K562 (cell line): ENCODE measurements around the gene POLR2A. TPM values are rescaled to one million over a fixed set of nuclear protein-coding genes. Genes with fewer than 3 reads are reported as not detected.

Experiments
- CXXC5 ChIP-seq: fragments of 250-450 bp; sonication (Bioruptor Pico); IDR thresholded peaks from 2 replicates; pipeline ENCODE4 v1.8.0; 2022; ENCODE audit warnings: inconsistent platforms, mild to moderate bottlenecking, moderate library complexity
- EP400 ChIP-seq: fragments of 450-650 bp; IDR thresholded peaks from 2 replicates; pipeline ENCODE4 v1.6.1; 2017; ENCODE audit warnings: antibody characterized with exemption, mild to moderate bottlenecking, moderate library complexity
- MGA ChIP-seq: fragments of 450-650 bp; IDR thresholded peaks from 2 replicates; pipeline ENCODE4 v1.6.1; 2016; ENCODE audit warnings: mild to moderate bottlenecking, moderate library complexity
- SAP30 ChIP-seq: fragments of 200-600 bp; sonication (generic); IDR thresholded peaks from 2 replicates; pipeline ENCODE4 v1.6.1; 2012; ENCODE audit warnings: borderline replicate concordance, low read depth, mild to moderate bottlenecking, moderate library complexity, low read length, control low read depth, inconsistent platforms; ENCODE audit not compliant: insufficient read depth, poor library complexity, severe bottlenecking
- polyA plus RNA-seq, 8 experiments: library from polyadenylated mRNA; depleted of rRNA in 4 of 8; stranded (reverse) in 5 of 8; unstranded in 3 of 8; fragments of >200 nt; fragmentation: Nextera tagmentation in 2 of 8; fragmentation: Illumina TruSeq in 1 of 8; extraction: Ambion mirVana in 2 of 8; extraction: Trizol in 1 of 8; gene quantifications; 2 replicates each; pipeline versions ENCODE4 v1.2.1 to v1.2.3, GENCODE V29; 2011 to 2014; ENCODE audit warnings: inconsistent platforms in 1 of 8, missing spikeins in 1 of 8
- total RNA-seq, 7 experiments: library from RNA; depleted of rRNA in 6 of 7; stranded (reverse); fragments of >200 nt in 6 of 7; fragmentation: Illumina TruSeq in 2 of 7; extraction: Trizol in 2 of 7; gene quantifications; 2 replicates each; pipeline versions ENCODE4 v1.2.1 to v1.2.3, GENCODE V29; 2011 to 2021; ENCODE audit warnings: low replicate concordance in 1 of 7

POLR2A gene
- total and polyA plus RNA-seq, 9 of the 15 experiments (the other 6 are each of a cell fraction or from before 2014, with no cell fraction given), result 1.3 to 109 (median 12.4) TPM

GRCh38 chr17:7435676-7436555, 48.2 kb upstream of the POLR2A start (continued):
- TF ChIP-seq MGA (peak; percentile 22), CXXC5 (CRISPR knock-in tag) (peak; percentile 23; the same call in 1 of the 2 replicates), EP400 (peak; percentile 83), SAP30 (peak; percentile 57)
